NCI-H446 (cell line): ENCODE measurements around the gene FSD2.

Source experiments
- DNase-seq, 2 experiments: peaks; one replicate each; lab custom pipeline; 2025; lab: John Stamatoyannopoulos, UW

Gene FSD2

DNA sequence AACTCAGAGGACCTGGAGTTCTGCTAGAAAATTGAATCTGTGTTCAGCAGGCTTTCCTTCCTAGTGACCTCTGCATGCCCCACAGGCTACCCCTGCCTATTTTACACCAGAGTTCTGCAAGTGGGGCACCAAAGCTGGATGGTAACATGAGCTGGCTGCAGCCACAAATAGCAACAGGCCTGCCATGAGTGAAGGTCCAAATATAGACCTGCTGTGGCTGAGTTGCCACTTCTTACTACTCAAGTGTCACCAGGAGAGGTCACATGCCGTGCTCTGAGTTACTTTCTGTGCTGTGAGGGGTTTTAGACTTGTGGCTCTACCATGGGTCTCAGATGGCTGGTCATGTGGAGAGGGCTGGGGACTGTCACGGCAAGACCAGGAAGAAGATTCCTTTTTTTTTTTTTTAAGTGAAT lies at the start of gene FSD2:
TSS of gene FSD2 (minus strand) at position 76 of the 413 bp plus-strand sequence. CDS start 18,679 bp downstream, outside the sequence.
- DNase-seq, result no peak

DNA sequence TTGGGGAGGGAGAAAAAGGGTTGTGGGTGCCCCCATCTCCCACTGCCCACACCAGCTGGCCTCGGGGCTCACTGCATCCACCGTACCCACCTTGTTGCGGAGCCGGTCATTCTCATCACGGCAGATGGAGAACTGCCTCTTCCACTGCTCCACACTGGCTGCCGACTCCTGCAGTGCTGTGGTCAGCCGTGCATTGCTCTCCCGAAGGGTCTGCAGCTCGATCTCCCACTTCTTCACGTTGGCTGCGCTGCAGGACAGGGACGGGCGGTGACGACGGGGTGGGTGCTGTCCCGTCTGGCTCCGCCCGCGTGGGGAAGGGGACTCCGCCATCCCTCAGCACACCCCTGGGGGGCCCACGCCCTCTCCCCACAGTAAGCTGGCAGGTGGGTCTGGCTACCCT lies 48.7 kb upstream of the FSD2 start:
- DNase-seq, result no peak

DNA sequence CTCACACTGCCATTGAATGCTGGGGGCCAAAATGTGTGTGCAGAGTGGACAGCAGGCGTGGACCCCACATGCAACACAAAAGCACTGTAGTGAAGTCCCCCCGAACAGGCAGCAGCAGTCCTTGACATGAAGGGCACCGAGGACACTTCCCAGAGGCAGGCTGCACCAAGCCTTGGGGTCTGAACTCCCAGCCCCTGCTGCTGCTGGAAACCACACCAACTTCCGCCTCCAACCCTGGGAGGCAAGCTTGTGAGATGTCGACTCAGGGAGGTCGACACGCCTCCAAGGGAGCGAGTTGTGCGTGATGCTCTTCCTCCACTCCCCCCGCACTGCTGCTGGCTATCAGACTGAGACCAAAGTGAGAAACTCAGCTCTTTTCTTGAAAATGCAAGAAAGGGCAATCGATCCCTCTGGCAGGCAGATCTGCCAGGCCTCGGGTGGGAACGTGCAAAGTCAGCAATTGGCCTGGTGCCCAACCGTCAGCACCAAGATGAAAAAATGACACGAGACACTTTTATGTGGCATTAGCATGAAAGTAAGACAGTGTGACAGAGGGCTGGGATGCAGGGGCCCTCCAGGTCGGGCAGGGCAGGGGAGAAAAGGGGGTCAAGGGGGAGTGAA lies 47.2 kb upstream of the FSD2 start:
- DNase-seq, result no peak

GRCh38 chr15:82851981-82852511 lies 46.2 kb upstream of the FSD2 start:
- no peak for DNase-seq

- no peak for DNase-seq
These were observed 45.5 kb upstream of the FSD2 start for GRCh38 chr15:82851306-82851850.

DNA sequence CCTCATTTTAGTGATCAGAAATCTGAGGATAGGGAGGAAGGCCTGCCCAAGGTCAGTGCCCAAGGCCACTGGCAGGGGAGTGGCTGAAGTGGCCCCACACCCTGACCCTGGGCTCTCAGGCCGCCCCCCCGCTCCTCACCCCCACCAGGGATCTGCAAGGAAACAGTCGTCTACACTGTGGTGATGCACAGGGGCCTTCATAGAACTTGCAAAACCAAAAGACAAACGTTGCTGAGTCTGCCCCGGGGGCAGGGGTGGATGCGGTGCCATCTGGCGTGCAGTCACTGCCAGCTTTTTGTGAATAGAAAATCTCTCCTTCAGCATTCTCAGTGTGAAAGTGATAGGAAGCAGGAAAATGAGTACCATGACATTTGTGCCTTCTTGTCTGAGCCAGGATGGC lies 44.9 kb upstream of the FSD2 start:
- peak; percentile 32 to 77 for DNase-seq

DNA sequence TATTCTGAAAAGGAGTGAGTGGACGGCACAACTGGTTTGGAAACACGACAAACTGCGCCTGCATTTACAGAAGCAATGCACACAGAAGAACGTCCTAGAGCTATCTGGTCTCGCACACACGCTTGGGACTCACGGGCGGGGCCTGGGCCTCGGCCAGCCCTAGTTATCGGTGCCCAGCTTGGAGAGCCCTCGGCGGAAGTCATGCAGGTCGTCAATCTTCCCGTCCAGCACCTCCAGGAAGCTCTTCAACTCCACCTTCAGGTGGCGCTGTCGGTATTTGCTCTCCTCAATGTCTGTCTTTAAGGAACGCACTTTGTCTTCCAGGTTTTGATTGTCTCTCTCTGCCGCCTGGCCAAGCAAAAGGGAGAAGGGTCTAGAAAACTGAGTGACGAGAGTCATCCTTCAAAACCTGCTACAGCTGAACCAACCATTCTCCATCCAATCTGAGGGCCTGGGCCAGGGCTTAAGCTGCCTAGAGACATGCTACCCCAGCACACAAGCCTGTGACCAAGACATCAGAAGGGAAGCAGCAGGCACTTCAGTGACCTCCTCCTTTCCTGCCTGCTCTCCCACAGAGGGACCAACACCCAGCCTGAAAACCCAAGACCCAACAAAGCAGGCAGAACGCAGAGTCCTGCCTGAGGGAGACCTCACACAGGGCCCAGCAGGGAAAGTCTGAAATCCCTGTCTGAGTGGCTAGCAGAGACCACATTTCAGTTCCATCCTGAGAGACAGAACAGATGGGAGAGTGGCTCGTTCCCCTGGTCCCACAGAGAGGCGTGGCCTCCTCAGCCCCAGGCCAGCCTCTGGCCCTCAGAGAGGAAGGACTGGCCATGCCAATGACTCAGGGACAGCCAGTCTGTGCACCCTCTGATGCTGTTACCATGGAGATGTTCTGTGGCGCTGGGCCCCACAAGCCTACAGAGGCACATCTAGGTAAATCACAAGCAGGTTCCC lies 44.0 kb upstream of the FSD2 start:
- DNase-seq, result peak; percentile 32 to 76

DNA sequence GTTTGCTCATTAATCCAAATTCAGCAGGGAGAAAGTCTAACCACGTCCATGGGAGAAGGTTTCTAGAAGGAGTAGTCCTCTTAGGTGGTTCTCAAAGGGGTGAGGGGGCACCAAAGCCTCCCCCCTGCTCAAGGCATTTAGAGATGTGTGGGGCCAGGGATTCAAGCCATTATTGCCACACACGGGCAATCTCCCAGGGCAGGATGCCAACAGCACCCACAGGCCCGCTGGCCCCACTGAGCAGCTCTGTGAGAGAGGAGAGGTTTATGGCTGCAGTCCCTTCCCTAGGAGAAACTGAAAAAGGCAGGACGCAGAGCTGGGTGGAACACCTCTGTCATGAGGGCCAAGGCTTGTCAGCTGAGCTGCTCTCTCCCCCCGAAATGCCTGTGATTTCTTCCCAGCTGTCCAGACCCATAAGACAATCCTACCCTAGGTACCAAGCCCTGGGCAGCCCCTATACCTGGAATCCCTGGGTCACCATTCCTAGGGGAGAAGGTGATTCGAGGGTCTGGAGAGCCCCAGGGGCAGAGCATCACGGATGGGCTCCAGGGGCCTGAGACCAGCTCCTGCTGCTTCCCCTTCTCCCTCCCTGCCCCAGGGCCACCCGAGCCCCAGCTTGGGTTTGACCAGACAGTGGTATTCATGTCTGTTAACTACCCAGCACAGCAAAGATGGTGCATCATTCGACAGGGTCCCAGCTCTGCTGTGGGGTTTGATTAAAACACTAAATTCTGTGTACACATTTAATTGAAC lies 42.5 kb upstream of the FSD2 start:
- no peak for DNase-seq

DNA sequence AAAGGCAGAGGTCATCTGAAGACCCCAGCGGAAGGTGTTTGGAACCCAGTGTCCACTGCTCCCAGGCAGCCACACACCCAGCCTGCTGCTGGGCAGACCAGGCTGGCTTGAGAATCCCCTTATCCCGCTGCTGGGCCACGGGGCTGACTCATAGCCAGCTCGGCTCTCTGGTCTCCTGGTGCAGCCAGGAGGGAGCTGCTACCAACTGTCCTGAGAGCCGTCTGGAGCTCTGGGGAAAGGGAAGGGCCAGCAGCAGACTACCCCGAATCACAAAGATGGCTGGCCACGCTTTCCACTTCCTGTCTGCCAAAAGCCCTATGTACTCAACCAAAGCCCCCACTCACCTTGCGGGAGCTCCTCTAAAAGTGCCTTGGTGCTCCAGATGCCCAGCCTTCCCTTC lies 41.8 kb upstream of the FSD2 start:
- DNase-seq, result no peak

- no peak for DNase-seq
These were observed 40.8 kb upstream of the FSD2 start for GRCh38 chr15:82846621-82847020.

DNA sequence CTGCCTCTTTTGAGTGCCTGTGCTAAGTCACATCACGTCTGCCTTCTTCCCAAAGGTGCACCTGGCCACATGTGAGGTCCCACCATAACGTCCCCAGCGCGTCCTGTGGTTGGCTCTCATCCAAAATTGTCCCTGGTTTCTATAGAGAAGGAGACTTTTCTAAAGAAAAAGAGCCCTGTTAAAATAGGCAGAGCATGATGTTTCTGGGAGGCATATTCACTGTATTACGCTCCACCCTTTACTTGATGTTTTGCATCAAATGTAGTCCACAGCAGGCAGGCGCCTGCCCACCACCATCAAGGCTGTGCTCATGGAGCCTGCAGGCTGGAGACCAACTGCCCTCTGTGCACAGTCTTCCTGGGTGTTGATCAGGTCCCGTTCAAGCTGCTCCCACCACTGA lies 39.8 kb upstream of the FSD2 start:
- DNase-seq, result no peak

DNA sequence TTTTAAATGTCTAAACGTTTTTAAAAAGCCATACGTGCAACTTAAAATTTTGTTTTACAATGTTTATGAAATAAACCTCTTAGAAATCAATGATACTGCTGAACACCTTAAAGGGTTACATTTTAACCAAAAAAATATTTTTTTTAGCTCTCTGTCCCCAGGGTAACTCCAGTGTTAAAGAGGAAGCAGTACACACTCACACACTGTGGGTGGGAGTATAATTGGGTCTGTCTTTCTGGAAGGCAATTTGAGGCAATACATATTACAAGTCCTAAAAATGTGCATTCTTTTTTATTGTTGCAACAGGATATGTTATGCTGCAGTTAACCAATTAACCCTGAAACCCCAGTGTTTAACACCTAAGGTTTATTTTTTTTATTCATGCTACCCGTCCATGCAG lies 37.7 kb upstream of the FSD2 start:
- DNase-seq, result no peak

DNA sequence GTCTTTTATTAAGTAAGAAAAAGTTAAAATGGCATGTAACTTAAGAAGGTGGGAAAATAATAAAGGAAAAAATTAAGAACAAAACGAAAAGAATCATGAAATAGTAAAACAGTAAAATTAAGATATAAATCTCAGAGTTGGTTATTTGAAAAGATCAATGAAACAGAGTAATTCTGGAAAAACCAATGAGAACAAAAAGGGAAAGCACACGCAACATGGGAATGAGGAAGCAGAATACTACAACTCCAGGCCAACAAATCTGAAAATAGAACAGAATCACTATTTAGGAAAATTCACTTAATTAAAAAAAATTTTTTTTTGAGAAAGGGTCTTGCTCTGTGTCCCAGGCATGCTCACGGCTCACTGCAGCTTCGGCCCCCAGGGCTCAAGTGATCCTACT lies 34.3 kb upstream of the FSD2 start:
- no peak for DNase-seq

GRCh38 chr15:82839136-82839535 lies 33.3 kb upstream of the FSD2 start:
- DNase-seq, result no peak

DNA sequence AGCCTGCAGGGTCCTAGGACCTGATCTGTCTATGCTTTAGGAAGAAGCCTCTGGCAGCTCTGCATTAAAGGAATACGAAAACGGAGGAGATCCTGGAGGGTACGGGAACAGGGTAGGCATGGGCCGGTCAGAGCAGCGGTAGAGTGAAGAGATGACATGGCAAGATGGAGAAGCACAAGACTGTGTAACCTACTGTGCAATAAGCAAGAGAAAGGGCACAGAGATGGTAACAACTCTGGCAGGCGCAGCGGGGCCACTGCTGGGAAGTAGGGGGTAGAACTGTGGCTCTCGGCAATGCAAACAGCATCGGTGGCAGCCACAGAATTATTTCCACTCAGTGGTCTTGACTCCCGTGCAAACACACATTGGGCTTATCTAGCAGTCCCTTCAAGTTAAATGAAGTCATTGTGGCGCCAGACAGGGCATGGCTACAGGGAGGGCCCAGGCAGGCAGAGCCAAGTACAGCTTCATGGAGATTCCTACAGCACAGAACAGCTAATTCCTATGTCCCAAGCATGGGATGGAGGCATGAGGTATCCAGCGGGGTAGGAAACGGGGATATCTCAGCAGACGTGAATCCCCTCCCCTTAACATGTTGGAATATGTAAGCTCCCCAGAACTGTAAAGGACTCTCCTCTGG lies 32.3 kb upstream of the FSD2 start:
- no peak for DNase-seq

DNA sequence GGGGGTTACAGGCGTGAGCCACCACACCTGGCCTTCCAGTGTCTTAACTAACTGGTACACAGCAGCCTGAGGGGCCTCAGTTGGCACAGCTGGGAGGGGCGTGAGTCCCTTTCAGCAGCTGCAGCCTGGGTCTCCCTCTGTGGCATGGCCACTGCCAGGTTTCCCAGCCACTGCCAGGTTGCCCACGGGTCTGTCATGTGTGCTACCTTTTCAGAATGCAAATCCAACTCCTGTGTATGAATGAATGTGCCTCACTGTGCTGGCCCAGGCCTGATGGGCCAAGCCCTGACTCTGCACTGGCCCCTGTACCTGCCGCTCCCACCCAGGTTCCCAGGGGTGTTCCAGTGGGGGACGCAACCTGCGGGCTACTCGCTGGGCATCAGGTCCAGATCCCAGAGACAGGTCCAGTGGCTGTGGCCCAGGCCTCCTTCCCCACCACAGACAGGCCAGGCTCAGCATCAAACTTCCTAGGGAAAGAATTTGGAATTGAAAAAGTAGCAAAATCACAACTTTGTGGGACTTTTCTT lies 29.6 kb upstream of the FSD2 start:
- no peak for DNase-seq

- DNase-seq, result no peak
These were observed 27.5 kb upstream of the FSD2 start for GRCh38 chr15:82833362-82833682.

- DNase-seq, result no peak
These were observed 26.9 kb upstream of the FSD2 start for GRCh38 chr15:82832601-82833361.

DNA sequence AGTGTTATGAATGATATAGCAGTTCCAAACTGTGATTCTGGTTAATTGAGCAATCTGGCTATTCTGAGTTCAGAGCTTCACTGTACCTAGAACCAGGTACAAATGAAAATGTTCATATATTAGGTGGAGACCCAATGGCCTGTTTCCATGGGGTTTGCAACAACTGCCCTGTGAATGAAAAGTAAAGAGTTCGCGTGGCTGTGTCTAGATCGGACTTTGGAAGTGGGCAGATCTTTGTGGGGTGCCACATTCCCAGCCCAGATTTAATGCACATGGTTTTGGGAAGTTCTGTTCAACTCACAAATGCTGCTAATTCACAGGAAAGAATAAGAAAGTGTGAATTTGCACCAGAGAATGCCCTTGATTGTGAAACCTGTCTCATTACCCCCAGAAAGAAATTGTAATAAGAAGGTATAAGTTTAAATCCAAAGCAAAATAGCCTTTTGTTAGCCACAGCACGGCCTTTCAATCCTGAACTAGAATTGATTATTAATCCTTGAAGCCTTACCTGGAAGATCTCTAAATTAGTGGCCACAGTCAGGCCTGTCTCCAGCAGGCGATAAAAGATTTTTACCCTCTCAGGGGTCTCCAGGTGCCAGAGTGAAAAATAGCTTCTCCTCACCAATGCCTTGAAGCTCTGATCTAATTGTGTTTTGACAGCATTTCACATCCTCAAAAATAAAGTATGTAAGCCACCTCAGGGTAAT lies 26.2 kb upstream of the FSD2 start:
- DNase-seq, result no peak
